GM12878 (cell line): Measurements from ENCODE around the gene CTSE. TPM values are rescaled to one million over a fixed set of nuclear protein-coding genes. Genes with fewer than 3 reads are reported as not detected.

ENCODE experiments used
- CEBPZ ChIP-seq: fragments of 150-350 bp; IDR thresholded peaks from 2 replicates; pipeline ENCODE4 v1.6.1; 2016; ENCODE audit warnings: low read depth, low read length
- CTCF ChIP-seq, 3 experiments: IDR thresholded peaks in 2 of 3; conservative IDR thresholded peaks in 1 of 3; 2 replicates each; pipeline ENCODE4 v1.5.1; 2011; ENCODE audit warnings: low read depth in 3 of 3, low read length in 3 of 3, mild to moderate bottlenecking in 3 of 3, control low read depth in 2 of 3, moderate library complexity in 2 of 3, inconsistent platforms in 1 of 3, mixed read lengths in 1 of 3; ENCODE audit not compliant: control insufficient read depth in 2 of 3, insufficient read depth in 1 of 3; ENCODE audit errors: extremely low read depth in 1 of 3
- FOXK2 ChIP-seq: fragments of 450-650 bp; IDR thresholded peaks from 2 replicates; pipeline ENCODE4 v1.6.1; 2017; ENCODE audit warnings: mild to moderate bottlenecking, moderate library complexity
- GABPA ChIP-seq: IDR thresholded peaks from 2 replicates; pipeline ENCODE4 v1.6.1; 2014; ENCODE audit warnings: antibody characterized with exemption, low read depth, mild to moderate bottlenecking, inconsistent platforms
- HCFC1 ChIP-seq: fragments of 150-350 bp; IDR thresholded peaks from 2 replicates; pipeline ENCODE4 v1.6.1; 2014; ENCODE audit warnings: low read length
- HDAC2 ChIP-seq: fragments of 200-600 bp; sonication (generic); IDR thresholded peaks from 2 replicates; pipeline ENCODE4 v1.6.1; 2017
- MXI1 ChIP-seq: fragments of 150-350 bp; IDR thresholded peaks from 2 replicates; pipeline ENCODE4 v1.6.1; 2011; ENCODE audit warnings: low read depth, mild to moderate bottlenecking, inconsistent platforms, low read length, improper control_type of control experiment
- MYC ChIP-seq: IDR thresholded peaks from 2 replicates; pipeline ENCODE4 v1.6.1; 2011; ENCODE audit warnings: mild to moderate bottlenecking, low read length, moderate library complexity, inconsistent platforms; ENCODE audit not compliant: insufficient read depth, insufficient replicate concordance, insufficient read length, severe bottlenecking
- NFYB ChIP-seq: IDR thresholded peaks from 2 replicates; pipeline ENCODE4 v1.6.1; 2011; ENCODE audit warnings: low read depth, mild to moderate bottlenecking, low read length, improper control_type of control experiment, moderate library complexity; ENCODE audit not compliant: insufficient read depth
- NR2C2 ChIP-seq: IDR thresholded peaks from 2 replicates; pipeline ENCODE4 v1.6.1; 2011; ENCODE audit warnings: borderline replicate concordance, low read depth; ENCODE audit not compliant: control insufficient read depth, insufficient read length
- PBX3 ChIP-seq: IDR thresholded peaks from 2 replicates; pipeline ENCODE4 v1.6.1; 2011; ENCODE audit warnings: mild to moderate bottlenecking, low read depth, low read length, moderate library complexity; ENCODE audit not compliant: insufficient replicate concordance
- POLR2AphosphoS2 ChIP-seq: IDR thresholded peaks from 2 replicates; pipeline ENCODE4 v1.6.1; 2011; ENCODE audit warnings: low read depth, mild to moderate bottlenecking, low read length, improper control_type of control experiment, moderate library complexity
- POU2F2 ChIP-seq: IDR thresholded peaks from 3 replicates; pipeline ENCODE4 v1.6.1; 2011; ENCODE audit warnings: low read depth, mild to moderate bottlenecking, low read length, borderline replicate concordance
- SMC3 ChIP-seq: IDR thresholded peaks from 2 replicates; pipeline ENCODE4 v1.6.1; 2011; ENCODE audit warnings: low read length, improper control_type of control experiment, borderline replicate concordance
- SP1 ChIP-seq: IDR thresholded peaks from one replicate; pipeline ENCODE4 v1.6.1; 2011; ENCODE audit warnings: low read depth, low read length
- SREBF1 ChIP-seq: IDR thresholded peaks from 2 replicates; pipeline ENCODE4 v1.6.1; 2012; ENCODE audit warnings: mild to moderate bottlenecking, low read length
- USF1 ChIP-seq: IDR thresholded peaks from 2 replicates; pipeline ENCODE4 v1.6.1; 2011; ENCODE audit warnings: borderline replicate concordance, low read depth, mild to moderate bottlenecking, moderate library complexity, mixed read lengths, low read length; ENCODE audit not compliant: insufficient read depth; ENCODE audit errors: extremely low read length
- YY1 ChIP-seq: IDR thresholded peaks from 2 replicates; pipeline ENCODE4 v1.6.1; 2011; ENCODE audit warnings: low read depth, mild to moderate bottlenecking, low read length
- ZNF217 ChIP-seq: fragments of 450-650 bp; IDR thresholded peaks from 2 replicates; pipeline ENCODE4 v1.6.1; 2017; ENCODE audit warnings: antibody characterized with exemption, mild to moderate bottlenecking
- ZNF384 ChIP-seq: IDR thresholded peaks from 2 replicates; pipeline ENCODE4 v1.6.1; 2012; ENCODE audit warnings: low read depth, mild to moderate bottlenecking, low read length, improper control_type of control experiment, borderline replicate concordance
- polyA plus RNA-seq, 11 experiments: library from polyadenylated mRNA; depleted of rRNA in 4 of 11; unstranded in 6 of 11; stranded (reverse) in 5 of 11; fragments of >200 nt; fragmentation: Nextera tagmentation in 4 of 11; fragmentation: Illumina TruSeq in 1 of 11; extraction: Ambion mirVana in 4 of 11; extraction: Trizol in 1 of 11; gene quantifications; 1 replicate in 1 of 11; 2 replicates in 10 of 11; pipeline versions ENCODE4 v1.2.1 to v1.2.3, GENCODE V29; 2011 to 2016; ENCODE audit warnings: inconsistent platforms in 2 of 11, missing spikeins in 2 of 11, low read depth in 1 of 11
- total RNA-seq, 4 experiments: library from RNA; depleted of rRNA in 3 of 4; stranded (reverse); fragments of >200 nt in 3 of 4; fragmentation: Illumina TruSeq in 1 of 4; extraction: Trizol in 1 of 4; gene quantifications; 2 replicates each; pipeline versions ENCODE4 v1.2.1 to v1.2.3, GENCODE V29; 2013 to 2021
- TF ChIP-seq, protein P1 (sequence below): IDR thresholded peaks from 2 replicates; pipeline ENCODE4 v1.6.1; 2011; ENCODE audit warnings: low read depth, mild to moderate bottlenecking, low read length, moderate library complexity, borderline replicate concordance; ENCODE audit errors: extremely low read depth
- TF ChIP-seq, protein P2 (sequence below): IDR thresholded peaks from 2 replicates; pipeline ENCODE4 v1.6.1; 2012; ENCODE audit warnings: low read length, inconsistent platforms

CTSE gene
- total and polyA plus RNA-seq, 10 of the 15 experiments (the other 5 are each of a cell fraction or from before 2014, with no cell fraction given): 0.26 TPM; not detected in 9

GRCh38 chr1:206049293-206049692, 25.6 kb upstream of the CTSE start (continued):
- TF ChIP-seq CTCF (IDR thresholded peaks at IDR 0.05 in 2 of 3, conservative IDR thresholded peaks at IDR 0.05 in 1 of 3; ENCODE audit: control insufficient read depth in 2 of 3, extremely low read depth in 1 of 3, insufficient read depth in 1 of 3, low read depth in 3 of 3, low read length in 3 of 3): no peak
- TF ChIP-seq HDAC2: no peak
- TF ChIP-seq GABPA: 0 out of 2 replicates have a peak, but pooled peaks have one; percentile 39
- TF ChIP-seq HCFC1: no peak
- no peak for TF ChIP-seq NFYB
- TF ChIP-seq FOXK2: no peak
- TF ChIP-seq ZNF384: no peak
- no peak for TF ChIP-seq YY1
- TF ChIP-seq POU2F2: peak; percentile 67; the same call in 2 of the 3 replicates
- peak; percentile 43 for TF ChIP-seq SP1
- no peak for TF ChIP-seq SMC3
- TF ChIP-seq POLR2AphosphoS2: no peak
- no peak for TF ChIP-seq MXI1
- no peak for TF ChIP-seq NR2C2
- TF ChIP-seq MYC: no peak
- TF ChIP-seq PBX3: peak; percentile 69
- TF ChIP-seq, protein P1, sequence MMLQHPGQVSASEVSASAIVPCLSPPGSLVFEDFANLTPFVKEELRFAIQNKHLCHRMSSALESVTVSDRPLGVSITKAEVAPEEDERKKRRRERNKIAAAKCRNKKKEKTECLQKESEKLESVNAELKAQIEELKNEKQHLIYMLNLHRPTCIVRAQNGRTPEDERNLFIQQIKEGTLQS: no peak
- TF ChIP-seq, protein P2, sequence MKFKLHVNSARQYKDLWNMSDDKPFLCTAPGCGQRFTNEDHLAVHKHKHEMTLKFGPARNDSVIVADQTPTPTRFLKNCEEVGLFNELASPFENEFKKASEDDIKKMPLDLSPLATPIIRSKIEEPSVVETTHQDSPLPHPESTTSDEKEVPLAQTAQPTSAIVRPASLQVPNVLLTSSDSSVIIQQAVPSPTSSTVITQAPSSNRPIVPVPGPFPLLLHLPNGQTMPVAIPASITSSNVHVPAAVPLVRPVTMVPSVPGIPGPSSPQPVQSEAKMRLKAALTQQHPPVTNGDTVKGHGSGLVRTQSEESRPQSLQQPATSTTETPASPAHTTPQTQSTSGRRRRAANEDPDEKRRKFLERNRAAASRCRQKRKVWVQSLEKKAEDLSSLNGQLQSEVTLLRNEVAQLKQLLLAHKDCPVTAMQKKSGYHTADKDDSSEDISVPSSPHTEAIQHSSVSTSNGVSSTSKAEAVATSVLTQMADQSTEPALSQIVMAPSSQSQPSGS: peak; percentile 87
- TF ChIP-seq SREBF1: 0 out of 2 replicates have a peak, but pooled peaks have one; percentile 49
- no peak for TF ChIP-seq CEBPZ
- no peak for TF ChIP-seq USF1
- TF ChIP-seq ZNF217: no peak; the same call in 1 of the 2 replicates
